SW 1271 (cell line): ENCODE results near the gene MYO1A.

Experiments used
- DNase-seq, 2 experiments: peaks; one replicate each; lab custom pipeline; 2025; lab: John Stamatoyannopoulos, UW

Gene MYO1A

DNA sequence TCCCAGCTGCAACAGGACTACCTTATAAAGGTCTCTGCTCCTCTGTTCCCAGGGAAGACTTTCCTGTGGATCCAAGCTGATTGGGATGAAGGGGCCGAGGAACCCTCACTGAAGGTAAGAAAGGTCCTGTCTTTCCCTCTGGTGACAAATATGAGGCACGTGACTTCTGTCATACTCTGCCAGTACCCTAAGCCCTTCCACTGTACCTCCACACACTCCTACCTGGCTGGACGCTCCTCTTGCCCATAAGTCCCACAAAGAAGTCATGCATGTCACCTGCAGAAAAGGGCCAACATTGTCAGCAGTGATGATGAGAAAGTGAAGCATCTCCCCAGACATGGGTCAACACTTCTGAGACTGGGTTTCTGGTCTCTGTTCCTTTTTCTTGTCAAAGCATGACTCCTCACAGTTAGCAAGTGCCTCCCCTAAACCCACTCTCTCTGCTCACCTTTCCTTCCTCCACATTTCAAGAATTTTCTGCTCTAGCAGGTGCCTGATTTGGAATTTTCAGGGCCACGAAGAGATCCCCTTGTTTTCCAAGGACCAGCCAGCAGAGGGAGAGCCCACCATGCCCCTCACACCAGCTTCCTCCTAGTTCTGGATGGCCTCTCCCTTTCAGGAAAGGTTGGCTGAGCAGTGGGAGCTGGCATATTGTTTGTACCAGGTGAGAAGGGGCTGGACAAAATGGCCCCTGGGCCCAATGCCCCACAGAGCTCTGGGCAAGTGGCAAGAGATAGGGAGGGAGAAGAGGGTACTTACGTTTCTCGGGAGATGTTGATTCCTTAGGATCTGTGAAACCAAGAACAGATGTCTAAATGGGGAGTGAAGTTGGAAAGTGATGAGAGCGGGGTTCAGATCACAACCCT lies 37.1 kb downstream of the MYO1A start:
- no peak for DNase-seq

DNA sequence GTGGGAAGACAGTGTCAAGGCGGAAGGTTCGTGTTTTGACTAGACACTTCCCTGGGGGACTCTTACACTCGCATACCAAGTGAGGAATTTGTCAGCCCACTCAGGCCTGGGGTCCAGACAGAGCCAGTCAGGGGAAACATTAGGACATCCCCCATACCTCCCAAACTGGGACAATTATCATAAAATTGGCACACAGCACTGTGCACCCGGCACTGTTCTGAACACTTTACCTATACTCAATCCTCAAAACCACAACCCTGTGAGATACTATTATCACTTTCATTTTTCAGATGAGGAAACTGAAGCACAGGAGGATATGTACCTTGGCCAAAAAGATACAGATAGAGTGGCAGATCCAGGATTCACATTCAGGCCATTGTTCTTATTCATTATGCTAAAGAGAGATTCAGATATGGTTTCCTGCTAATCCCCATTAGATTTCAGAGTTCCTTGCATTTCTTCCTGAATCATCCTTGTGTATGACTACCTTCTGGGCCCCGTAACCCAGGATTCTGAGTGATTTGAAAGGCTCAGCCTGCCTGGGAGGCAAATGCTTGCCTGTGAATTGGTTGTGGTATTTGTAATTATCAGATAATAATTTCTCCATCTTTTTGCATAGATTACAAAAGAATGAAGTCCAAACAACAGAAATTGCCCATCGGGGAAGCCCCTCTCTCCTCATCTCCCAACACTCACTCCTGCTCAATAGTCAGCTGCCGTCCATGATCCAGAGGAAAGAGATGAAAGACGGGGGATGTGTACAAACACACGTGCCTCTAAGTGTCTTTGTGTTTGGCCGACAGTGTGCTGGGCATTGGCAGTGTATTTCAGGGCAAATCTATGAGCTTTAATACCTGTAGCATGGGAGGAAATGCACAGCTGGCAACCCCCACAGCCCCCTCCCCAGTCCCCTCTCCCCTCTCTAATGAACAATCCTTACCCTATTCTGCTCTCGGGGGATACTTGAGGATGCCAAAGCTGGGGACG lies 38.2 kb downstream of the MYO1A start:
- DNase-seq: no peak

DNA sequence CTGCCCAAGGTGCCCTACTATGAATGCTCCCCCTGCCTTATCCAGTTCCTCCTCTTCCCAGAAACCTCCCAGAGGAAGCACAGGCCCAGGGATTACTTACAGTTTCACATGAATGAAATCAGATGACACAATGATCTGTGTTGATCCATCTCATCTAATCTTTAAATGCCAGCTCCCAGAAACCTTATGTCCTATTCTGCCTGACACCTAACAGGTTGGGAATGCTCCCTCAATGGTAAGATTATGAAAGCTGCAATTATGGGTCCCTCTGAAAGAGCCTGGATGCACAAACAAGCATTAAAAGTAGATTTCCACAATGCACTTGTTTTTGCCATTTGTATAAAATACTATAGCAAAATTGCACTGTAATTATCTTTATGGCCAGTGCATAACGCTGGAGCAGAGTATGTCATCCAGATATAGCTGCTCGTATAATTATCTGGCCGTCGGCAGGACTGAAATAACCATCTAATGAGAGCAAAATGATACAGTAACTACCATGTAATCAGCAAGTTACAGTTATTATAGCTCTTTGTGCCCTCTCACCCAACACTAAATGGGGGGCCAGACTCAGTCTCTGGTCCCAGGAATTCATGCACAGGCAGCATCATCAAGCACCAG lies 39.2 kb downstream of the MYO1A start:
- DNase-seq: no peak

DNA sequence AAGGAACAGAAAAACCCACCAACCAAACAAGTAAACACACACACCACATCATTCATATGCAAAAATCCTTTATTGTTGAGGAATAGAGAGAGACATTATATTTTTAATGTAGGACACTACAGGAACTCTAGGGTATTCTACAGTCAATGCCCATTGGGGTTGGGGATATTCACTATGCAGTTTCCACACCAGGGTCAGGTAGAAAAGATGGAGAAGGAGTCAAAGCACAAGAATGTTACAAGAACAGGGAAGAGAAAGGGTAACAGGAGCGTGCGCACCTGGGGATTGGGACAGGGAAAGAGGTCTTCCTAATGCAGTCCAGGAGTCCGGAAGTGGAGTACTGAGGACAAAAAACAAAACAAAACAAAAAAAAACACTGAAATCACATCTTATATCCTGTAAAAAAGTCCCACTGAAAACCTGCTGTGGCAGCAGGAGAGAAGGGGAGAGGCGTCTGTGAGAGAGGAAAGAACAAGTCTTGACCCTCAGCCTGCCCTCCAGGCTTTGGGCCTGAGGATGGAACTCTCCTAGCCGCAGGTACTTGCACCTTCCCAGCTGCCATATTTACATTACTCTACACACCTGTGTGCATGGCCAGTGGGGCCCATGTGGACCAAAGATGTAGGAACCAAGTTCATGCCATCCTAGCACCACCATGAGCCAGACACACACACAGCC lies 39.8 kb downstream of the MYO1A start:
- no peak for DNase-seq

DNA sequence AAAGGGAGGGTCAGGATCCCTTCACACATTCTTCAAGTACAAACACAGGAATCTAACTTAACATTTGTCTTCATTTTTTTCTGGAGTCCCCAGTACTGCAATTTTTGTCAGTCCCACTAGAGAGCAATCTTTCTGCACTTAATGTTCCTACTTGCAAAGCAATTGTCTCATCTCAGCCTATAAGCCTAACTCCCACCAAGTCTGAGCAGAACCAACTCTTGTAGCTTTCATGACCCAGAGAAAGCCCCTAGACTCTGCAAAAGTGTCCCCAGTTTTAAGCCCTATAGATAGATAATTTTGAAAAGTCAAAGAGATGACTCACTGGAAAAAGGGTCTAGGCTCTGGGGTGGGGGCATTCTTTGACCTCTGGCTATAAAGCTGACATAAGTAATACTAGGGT lies 41.8 kb downstream of the MYO1A start:
- DNase-seq: peak in 1 of 2 experiments; percentile 68

DNA sequence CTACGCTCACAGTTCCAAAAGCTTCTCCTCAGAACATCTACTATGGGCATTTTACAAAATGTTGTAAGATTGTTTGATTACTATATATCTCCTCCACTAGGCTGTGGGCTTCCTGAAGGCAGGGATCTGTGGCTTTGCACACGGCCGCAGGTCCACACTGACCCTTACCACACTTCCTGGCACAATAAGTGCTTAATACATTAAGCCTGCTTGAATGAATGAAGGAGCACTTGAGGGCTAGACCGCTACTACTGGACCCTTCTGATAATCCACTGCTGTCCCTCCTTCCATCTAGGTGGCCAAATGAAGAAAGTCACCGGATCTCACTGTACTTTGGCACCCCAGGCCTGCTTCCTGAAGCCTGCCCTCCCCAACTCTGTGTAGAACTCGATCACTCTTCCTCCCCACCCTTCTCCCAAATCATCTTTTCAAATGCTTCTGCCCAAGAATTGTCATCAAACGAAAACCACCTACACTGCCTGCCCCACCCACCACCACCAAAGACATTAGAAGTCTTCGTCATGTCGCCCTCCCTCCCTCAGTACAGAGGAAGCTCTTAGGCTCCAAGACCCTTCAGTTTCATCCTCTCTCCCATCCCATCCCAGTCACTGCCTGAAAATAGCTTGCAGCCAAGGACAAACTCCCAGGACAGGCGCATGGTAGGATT lies 43.0 kb downstream of the MYO1A start:
- DNase-seq: peak in 1 of 2 experiments; percentile 42

DNA sequence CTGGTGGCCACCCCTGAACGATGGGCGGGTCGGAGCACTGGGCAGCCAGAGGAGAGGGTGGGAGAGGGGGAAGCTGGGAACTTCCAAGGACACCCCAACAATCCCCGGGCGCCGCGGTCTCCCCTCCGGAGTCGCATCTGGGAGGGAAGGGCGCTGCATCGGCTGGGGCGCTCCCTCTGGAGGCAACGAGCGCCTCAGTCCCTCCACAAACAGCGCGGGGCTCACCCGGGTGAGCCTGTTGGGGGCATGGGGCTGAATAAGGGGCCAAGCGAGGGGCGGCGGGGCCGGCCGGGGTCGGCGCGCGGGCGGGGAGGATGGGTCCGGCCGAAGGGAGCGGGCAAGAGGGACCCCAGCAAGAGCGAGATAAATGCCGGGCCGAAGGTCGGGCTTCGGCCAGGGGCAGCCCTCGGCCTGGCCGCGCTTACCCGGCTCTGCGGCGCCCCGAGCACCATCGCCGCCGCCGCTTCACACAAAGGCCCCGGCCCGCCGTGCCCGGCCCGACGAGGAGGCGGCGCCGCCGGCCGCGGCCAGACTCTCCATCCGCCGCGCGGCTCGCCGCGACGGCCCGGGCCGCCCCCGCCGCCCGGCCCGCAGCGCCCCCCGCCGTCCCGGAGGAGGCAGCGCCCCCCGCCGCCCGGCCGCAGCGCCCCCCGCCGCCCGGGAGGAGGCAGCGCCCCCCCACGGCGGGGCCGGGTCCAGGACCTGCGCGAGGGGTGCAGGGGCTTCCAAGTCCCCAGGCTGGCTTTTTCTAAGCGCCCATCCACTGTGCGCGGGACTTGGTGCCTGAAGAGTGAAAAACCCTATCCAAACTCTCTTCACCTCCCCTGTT lies 43.7 kb downstream of the MYO1A start, which contains the start of gene ZBTB39:
TSS of gene ZBTB39 (minus strand) at position 567 of the 829 bp plus-strand sequence. CDS start 1,629 bp downstream, outside the sequence.
- peak in 1 of 2 experiments; percentile 42 for DNase-seq

DNA sequence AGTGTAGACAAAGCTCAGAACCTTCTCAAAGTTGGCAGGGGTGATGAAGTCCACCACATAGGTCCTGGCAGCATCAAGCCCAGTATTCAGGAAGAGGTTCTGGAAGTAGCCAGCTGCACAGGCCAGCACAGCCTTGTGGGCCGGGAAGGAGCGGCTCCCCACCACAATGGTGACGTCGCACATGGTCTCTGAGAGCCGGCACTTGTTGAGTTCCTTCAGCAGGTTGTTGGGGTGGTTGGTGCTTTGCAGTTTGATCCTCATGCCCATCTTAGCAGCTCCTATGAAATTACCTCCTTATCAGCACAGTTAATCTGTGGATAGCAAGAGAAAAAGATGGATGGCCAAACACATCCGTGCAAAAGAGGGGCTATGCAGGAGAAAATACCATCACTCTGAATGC lies 45.3 kb downstream of the MYO1A start:
- DNase-seq: no peak

DNA sequence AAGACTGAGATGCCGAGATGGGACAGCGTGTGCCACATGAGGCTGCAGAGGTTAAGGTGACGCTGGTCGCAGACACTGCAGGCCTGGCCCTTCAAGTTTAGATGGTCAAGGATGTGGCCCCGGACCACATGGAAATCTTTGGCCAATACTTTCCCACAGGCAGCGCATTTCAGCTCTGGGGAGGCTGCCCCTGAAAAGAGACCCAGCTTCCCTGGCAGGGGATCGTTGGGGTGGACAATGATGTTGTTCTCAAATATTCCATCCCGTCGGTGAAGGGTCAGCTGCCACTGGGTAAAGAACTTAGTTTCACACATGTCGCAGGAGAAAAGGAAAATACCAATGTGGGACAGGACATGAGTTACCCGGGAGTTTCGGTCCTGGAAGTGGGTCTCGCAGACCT lies 46.5 kb downstream of the MYO1A start:
- no peak for DNase-seq

DNA sequence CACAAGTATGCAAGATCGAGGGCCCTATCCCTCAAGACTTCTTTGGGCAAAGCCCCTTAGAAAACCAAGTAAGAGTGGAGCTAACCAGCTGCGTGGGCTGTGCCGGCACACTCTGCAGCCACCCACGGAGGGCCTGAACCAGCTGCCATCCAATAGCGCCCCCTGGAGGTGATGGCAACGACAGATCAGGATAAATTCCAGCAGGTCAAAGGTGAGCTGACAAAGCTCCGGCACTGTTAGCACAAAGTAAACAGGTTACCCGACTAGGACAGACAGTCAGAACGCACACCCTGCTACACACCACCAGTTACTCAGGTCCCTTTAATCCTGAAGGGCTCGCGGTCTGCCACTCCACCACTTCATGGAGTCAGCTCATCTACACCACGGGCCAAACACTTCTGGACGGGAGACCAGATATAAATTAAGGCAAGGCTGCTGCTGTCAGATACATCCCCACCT lies 48.5 kb downstream of the MYO1A start:
- DNase-seq: peak in 1 of 2 experiments; percentile 43

DNA sequence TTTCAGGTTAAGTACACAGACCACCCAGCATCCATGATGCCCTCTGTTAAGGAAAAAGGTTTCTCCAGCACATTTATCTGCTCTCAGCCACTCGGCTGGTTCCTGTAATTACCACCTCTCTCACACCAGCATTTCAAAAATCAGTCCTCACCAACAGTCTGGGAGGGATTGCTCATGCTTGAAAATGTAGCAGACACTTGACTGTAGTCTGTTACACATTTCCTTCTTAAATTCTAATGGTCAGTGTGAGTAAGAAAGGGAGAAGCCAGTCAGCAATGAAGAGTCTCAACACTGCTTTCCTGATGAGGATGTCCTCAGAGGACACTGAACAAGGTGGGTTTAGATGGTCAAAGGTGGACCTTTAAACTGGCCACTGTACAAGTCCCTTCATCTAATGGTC lies 49.5 kb downstream of the MYO1A start:
- DNase-seq: no peak

DNA sequence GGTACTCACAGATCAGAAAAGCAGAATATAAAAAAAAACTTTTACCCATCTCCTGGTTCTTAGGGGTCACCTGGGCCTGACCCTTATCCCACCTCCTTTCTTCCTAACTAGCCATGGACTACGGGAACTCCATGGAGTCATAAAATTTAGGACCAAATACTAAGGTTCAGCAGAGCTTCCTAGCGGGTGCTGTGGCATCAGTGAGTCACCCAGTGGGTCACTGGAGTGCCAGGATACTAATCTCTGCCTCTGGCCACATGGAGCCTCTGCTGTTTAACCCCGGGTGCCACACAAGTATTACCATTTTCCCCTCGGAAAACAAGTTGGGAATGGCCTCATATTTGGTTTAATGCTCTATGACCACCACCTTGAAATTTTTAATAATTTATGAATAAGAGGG lies 50.5 kb downstream of the MYO1A start:
- DNase-seq: no peak

DNA sequence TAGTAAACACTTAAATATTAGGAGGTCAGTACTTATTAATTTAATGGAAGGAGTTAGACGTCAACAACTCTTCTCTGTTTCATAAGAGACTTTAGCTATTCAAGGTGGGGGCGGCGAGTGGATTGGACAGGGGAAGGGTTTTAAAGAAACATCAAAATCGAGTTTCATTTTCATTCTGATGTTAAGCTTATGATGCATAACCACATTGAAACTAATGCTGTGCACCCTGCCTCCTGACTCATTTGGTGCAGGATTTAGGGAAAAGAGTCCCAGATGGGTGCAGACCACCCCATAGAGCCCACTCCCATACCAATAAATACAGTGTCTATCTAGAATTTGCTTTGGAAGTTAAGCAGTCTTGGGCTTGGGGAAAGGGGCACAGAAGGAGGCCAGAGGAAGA lies 50.9 kb downstream of the MYO1A start:
- no peak for DNase-seq

DNA sequence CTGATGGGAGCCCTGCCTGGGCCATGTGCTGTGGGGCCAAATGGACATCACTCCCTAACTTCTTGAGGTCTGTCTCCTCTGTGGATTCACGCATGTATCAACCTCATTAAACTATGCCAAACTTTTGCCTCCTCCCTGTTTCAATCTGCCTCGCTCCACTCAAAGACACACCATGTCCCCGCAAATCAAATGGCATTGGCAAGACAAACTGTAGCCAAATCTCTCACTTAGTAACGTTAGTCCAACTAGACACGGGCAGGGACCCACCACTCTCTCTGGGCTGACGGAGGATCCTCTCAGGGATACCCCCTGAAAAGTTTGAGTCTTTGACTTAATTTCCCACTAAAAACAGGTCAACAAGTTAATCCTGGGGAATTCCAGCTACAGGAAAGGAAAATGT lies 51.6 kb downstream of the MYO1A start:
- DNase-seq: no peak

DNA sequence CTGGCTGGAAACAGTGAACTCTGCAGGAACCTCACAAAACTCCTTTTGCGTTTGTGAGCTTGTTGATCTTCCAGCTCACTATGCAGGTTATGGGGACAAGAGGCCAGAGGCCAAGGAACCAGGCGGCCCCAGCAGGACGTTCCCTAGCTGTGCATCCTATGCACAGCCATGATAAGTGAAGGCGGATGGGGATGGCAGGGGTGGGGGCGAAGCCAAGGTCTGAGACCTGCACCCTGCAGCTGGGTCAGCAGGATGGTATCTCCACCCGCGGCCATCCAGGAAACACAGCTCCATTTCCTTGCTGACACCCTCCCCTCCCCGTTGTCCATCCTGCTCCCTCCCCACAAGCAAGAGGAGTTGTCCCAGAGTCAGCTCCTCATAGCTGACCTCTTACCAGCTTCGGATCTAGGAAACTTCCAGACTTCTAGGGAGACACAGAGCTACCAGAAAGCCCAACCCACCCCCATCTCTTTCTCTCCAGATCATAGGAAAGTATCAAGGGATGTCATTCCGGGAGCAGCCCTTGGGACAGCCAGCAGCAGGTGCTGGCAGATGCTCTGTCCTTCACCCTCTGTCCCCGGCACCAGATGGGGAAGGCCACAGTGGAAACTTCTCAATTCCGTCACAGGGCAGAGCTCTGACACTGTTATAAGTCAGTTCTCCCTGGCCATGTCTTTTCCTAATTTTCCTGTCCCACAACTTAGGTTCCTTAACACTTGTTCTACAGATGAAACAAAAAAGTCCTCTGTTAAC lies 53.0 kb downstream of the MYO1A start:
- DNase-seq: no peak

DNA sequence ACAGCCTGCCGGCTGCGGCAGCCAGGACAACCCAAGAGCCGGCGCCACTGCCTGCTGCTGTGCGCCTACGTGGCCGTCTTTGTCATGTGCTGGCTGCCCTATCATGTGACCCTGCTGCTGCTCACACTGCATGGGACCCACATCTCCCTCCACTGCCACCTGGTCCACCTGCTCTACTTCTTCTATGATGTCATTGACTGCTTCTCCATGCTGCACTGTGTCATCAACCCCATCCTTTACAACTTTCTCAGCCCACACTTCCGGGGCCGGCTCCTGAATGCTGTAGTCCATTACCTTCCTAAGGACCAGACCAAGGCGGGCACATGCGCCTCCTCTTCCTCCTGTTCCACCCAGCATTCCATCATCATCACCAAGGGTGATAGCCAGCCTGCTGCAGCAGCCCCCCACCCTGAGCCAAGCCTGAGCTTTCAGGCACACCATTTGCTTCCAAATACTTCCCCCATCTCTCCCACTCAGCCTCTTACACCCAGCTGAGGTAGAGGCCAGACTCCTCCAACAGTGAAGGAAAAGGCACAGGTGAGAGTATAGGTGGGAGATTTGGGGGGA lies 53.9 kb downstream of the MYO1A start:
- no peak for DNase-seq

DNA sequence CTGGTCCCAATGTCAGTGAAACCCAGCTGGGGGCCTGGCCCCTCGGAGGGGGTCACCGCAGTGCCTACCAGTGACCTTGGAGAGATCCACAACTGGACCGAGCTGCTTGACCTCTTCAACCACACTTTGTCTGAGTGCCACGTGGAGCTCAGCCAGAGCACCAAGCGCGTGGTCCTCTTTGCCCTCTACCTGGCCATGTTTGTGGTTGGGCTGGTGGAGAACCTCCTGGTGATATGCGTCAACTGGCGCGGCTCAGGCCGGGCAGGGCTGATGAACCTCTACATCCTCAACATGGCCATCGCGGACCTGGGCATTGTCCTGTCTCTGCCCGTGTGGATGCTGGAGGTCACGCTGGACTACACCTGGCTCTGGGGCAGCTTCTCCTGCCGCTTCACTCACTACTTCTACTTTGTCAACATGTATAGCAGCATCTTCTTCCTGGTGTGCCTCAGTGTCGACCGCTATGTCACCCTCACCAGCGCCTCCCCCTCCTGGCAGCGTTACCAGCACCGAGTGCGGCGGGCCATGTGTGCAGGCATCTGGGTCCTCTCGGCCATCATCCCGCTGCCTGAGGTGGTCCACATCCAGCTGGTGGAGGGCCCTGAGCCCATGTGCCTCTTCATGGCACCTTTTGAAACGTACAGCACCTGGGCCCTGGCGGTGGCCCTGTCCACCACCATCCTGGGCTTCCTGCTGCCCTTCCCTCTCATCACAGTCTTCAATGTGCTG lies 54.6 kb downstream of the MYO1A start:
- DNase-seq: no peak

DNA sequence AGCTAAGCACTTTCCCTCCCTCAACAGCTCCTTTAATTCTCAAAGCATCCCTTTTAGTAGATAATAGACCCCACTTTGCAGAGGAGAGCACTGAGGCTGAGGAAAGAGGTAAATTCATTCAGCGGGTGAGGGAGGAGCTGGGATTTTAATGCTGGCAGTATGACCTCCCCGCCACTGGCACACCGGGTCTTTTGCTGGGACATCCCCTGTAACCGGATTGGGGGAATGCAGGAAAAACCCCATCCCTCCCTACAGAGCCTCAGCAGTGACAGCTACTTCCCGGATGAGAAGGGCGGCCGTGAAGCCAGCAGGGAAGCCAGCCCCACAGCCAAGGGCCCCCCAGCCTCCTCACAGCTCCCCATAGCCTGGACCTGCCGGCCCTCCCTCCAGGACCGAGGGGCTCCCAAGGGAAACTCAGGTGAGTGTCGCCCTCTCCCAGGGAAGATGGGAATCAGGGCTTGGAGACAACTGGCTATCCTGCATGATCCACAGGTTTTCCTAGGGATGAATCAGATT lies 55.6 kb downstream of the MYO1A start:
- no peak for DNase-seq
